Stimulated activated CD8-positive, alpha-beta memory T cell treated with anti-CD3 and anti-CD28 coated beads, Interleukin-4, amount 100 ng/mL, for 24 hours (primary cell): ENCODE results near the gene HLA-C.
A peak's percentile ranks its signal among the peaks of the same experiment; 100 is the strongest.
"Not testable (repeated sequence)": the region's sequence is repeated elsewhere in the genome, so short reads cannot be mapped to it uniquely, and the experiment has no call there.

ENCODE experiments used
- DNase-seq: peaks from one replicate; pipeline ENCODE4 v3.0.0-alpha.2; 2020; ENCODE audit warnings: low read depth

Gene HLA-C

GRCh38 chr6:31271641-31272357 is at the start of gene HLA-C:
HLA-C (minus strand) TSS chr6:31272092; CDS start chr6:31272071, 21 bp downstream.
- DNase-seq: peak; percentile 70

DNA sequence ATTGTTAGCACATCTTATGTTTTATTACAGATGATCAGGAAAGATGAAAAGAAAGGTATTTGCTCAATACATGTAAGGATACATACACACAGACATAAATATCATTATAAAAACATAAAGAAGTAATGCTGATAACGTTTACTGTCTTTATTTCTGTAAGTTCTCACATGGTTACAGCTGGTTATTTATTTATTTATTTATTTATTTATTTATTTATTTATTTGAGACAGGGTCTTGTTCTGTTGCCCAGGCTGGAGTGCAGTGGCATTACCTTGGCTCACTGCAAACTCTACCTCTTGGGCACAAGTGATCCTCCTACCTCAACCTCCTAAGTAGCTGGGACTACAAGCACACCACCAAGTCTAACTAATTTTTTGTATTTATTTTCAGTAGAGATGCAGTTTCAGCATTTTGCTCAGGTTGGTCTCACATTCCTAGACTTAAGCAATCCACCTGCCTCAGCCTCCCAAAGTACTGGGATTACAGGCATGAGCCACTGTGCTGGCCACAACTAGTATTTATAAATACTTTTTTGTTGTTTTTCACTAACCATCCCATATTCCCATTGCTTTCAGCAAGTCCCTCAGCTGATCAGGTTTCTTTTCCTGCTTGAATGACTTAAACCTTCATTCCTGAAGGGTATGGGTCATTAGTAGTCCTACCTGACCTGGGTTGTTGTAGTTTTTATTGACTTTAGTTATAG is 49.3 kb upstream of the HLA-C start:
- DNase-seq: no peak

- no peak for DNase-seq
Observed at GRCh38 chr6:31317036-31317435, 45.1 kb upstream of the HLA-C start.

DNA sequence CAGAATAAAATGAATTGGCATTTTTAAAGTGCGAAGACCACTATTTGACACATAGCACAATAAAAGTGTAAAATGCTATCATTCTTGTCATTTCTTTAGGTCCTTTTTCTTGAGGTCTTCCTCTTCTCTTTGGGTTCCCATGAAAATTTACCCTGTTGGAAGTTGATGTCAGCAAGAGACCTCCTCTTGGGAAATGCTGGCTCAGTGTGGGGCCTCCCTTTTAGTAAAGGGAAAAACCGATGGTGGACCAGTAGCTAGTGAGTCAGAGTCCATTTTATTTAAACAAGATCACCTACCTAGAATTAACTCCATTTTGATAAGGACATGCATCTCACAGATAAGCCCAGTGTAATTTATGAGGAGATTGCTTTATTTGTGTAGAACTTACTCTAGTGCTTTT is 37.7 kb upstream of the HLA-C start:
- DNase-seq: no peak

GRCh38 chr6:31308845-31309175 is 36.9 kb upstream of the HLA-C start:
- DNase-seq: no peak

- DNase-seq: peak; percentile 51
Observed at GRCh38 chr6:31308050-31308844, 36.4 kb upstream of the HLA-C start.

- DNase-seq: no peak
Observed at GRCh38 chr6:31307669-31308049, 35.8 kb upstream of the HLA-C start.

DNA sequence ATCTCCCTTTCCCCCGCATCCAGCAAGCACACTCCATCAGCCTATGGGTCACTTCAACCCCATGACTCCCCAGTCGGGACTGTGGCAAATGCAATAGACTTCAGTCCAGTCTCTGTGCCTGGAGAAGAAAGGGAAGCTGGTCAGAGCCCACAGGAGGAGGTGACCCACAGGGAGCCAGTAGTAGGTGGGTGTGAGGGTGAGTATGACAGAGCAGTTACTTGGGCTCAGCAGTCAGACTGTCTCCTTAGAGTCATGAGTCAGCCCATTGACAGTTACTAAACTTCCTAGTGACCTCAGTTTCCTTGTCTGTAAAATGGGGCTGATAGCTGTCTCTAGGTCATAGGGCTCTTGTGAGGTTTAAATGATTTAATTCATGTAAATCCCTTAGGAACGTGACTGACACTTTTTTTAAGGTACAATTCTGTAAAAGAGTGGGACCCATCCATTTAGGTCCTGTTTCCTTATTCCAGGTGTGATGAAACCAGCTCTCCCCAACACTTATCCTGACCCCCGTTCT is 33.9 kb upstream of the HLA-C start:
- no peak for DNase-seq

DNA sequence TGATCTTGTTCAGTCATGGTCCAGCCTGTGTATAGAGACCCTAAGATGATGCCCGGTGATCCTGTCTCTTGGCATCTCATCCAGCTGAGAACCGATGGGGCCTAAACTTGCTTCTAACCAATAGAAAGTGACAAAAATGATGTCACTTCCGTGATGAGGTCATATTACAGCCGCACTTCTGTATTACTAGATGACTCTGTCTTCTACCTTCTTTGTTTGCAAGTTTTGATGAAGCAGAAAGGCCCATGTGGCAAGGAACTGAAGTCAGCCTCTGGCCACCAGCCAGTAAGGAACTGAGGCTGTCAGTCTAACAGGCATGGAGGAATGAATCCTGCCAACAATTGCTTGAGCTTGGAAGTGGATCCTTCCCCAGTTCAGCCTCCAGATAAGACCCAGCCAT is 32.8 kb upstream of the HLA-C start:
- DNase-seq: no peak

DNA sequence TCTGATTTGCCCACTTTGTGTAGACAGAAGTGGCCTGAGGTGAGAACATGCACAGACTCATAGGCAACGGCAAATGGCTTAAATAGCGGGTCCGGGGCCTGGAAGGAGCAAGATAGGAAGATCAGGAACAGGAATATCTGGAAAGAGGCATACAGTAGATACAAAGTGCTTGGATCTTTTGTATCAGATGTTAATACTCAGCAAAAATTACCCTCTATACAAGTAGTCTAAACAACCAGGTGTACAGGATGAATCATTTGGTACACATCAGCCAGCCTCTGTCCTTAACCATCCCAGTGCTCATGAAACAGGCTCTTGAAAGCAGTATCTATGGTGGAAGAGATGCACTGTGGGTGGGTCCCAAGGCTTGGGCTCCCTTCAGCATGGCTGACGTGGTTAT is 28.9 kb upstream of the HLA-C start:
- DNase-seq: no peak

- no peak for DNase-seq
Observed at GRCh38 chr6:31299947-31300346, 28.1 kb upstream of the HLA-C start.

- no peak for DNase-seq
Observed at GRCh38 chr6:31299511-31299910, 27.6 kb upstream of the HLA-C start.

GRCh38 chr6:31294056-31294455 is 22.2 kb upstream of the HLA-C start:
- no peak for DNase-seq

- no peak for DNase-seq
Observed at GRCh38 chr6:31293343-31293742, 21.5 kb upstream of the HLA-C start.

GRCh38 chr6:31289788-31290187 is 17.9 kb upstream of the HLA-C start:
- DNase-seq: no peak

DNA sequence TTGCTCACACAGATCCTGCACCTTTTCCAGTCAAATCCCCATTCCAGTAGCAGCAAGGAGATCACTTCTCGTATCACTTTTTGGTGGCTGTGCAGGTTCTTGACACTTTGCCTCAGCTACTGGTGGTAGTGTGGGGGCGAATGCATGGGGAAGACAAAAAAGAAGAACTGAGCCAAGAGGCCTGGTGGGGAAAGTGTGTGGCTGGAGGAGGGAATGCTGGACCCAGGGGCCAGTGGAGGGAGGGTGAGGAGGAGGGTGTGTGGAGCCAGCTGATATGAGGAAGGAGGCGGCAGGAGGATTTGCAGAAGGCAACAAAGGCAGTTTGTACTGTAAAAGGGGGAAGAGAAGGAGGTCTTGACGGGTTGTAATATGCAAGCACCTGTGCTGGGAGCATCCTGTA is 15.7 kb upstream of the HLA-C start:
- no peak for DNase-seq

DNA sequence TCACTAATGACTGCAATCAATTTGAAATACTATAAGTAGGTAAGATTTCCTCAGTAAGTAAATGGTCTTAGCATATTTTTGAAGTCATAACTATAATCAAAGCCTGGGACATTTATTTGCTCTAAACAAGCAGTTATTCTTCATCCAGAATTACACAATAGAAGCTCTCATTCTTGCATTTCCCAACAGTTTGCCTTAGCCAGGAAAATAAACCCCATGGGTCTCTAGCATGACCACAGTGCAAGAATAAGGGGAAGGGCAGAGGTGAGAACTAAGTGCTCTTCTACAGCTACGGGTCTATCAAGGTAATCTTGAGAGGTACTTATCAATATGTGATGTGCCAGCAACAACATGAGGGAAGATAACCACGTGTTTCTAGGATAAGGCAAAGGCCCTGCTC is 14.1 kb upstream of the HLA-C start:
- no peak for DNase-seq

DNA sequence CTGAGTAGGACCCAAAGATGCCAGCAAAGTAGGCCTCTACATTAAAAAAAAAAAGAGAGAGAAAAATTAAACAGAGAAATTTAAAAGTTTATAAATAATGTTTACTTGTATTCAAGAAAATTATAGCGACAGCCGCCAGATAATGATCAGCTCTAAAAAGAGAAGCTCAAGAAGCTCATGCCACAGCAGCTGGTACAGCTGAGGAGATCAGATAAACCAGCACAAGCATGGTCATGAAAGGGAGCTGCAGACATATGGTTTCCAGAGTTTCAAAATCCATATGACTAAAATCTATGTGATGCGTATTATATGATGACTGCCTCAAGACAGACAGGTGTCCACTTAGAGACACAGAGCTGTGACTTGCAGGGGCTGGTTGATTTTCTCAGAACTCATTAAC is 13.6 kb upstream of the HLA-C start:
- DNase-seq: no peak

DNA sequence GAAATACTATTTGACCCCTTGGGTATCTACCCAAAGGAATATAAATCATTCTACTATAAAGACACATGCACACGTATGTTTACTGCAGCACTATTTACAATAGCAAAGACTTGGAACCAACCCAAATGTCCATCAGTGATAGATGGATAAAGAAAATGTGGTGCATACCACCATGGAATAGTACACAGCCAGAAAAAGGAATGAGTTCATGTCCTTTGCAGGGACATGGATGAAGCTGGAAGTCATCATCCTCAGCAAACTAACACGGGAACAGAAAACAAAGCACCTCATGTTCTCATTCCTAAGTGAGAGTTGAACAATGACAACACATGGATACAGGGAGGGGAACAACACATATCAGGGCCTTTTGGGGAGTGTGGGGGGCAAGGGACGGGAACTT is 7.8 kb upstream of the HLA-C start:
- not testable (repeated sequence) for DNase-seq

- no peak for DNase-seq
Observed at GRCh38 chr6:31272836-31273626, 1.1 kb upstream of the HLA-C start.

DNA sequence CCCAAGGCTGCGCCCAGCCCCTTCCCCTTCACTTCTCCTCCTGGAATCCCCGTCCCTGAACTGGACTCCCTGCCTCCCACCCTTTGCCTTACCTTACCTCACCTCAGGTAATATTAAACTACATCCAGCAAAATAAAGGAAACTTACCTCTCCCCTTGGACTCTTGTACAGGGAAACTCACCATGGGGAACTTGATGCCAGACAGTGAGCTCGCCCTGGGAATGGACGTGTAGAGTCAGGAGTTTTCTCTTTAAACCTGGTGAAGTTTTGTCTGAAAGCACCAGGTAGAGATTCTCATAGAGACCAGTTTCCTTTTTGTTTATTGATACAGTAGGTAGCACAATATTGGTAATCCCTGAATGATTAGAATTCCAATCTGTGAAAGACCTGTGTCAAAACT is 544 bp upstream of the HLA-C start:
- DNase-seq: no peak
